ENCODE measurements around the gene TBX1. TPM values are rescaled to one million over a fixed set of nuclear protein-coding genes. Genes with fewer than 3 reads are reported as not detected.

Gene TBX1
- polyA plus RNA-seq, 3 donors from 2014 or later = 0.12 TPM; not detected in 2

- peak in 1 of 3 donors; percentile 24 for DNase-seq
- Mint-ChIP-seq H3K27ac (no peak overlapping the region), H3K27me3 (ENCODE audit: low read depth in 3 of 3) (peaks cover 21 to 25% (median 21%) of the 10 kb centered on the region in 3 donors)
Observed at GRCh38 chr22:19756288-19757128, 4.1 kb upstream of the TBX1 start.

GRCh38 chr22:19757140-19757984 lies 3.2 kb upstream of the TBX1 start:
- H3K27ac Mint-ChIP-seq = no peak overlapping the region
- peaks cover 0 to 7% (median 5%) of the 10 kb centered on the region in 3 donors for H3K36me3 Mint-ChIP-seq
- H3K9me3 Mint-ChIP-seq = peaks cover 0 to 2% (median 0%) of the 10 kb centered on the region in 6 donors
- peaks cover 24 to 28% (median 24%) of the 10 kb centered on the region in 3 donors for H3K27me3 Mint-ChIP-seq (ENCODE audit: low read depth in 3 of 3)
- peak overlapping the region; percentile 45 to 70 (median 58) for H3K4me3 Mint-ChIP-seq
- DNase-seq = no peak
- H3K4me1 Mint-ChIP-seq = peaks cover 18 to 19% of the 10 kb centered on the region in 2 donors

More at GRCh38 chr22:19756288-19757128, 4.1 kb upstream of the TBX1 start:
- Mint-ChIP-seq H3K4me3 (peak overlapping the region in 3 of 5 donors; percentile 36 to 52 (median 38)), H3K9me3 (peaks cover 0 to 2% (median 0%) of the 10 kb centered on the region in 6 donors), H3K36me3 (peaks cover 0 to 7% (median 5%) of the 10 kb centered on the region in 3 donors), H3K4me1 (peaks cover 17 to 18% of the 10 kb centered on the region in 2 donors)

- Mint-ChIP-seq H3K4me3 (peak overlapping the region; percentile 45 to 70 (median 58)), H3K9me3 (peaks cover 0 to 2% (median 0%) of the 10 kb centered on the region in 6 donors), H3K27ac (no peak overlapping the region), H3K27me3 (ENCODE audit: low read depth in 3 of 3) (peaks cover 22 to 28% (median 27%) of the 10 kb centered on the region in 3 donors), H3K36me3 (peaks cover 0 to 7% (median 5%) of the 10 kb centered on the region in 3 donors), H3K4me1 (peaks cover 18 to 19% of the 10 kb centered on the region in 2 donors)
- no peak for DNase-seq
Observed at GRCh38 chr22:19757985-19758895, 2.3 kb upstream of the TBX1 start.

GRCh38 chr22:19758896-19759426 lies 1.6 kb upstream of the TBX1 start:
- peaks cover 0 to 7% (median 5%) of the 10 kb centered on the region in 3 donors for H3K36me3 Mint-ChIP-seq
- H3K27ac Mint-ChIP-seq = no peak overlapping the region
- peaks cover 18 to 19% of the 10 kb centered on the region in 2 donors for H3K4me1 Mint-ChIP-seq
- H3K9me3 Mint-ChIP-seq = peaks cover 0 to 2% (median 0%) of the 10 kb centered on the region in 6 donors
- DNase-seq = no peak
- H3K4me3 Mint-ChIP-seq = no peak overlapping the region
- peaks cover 24 to 27% (median 27%) of the 10 kb centered on the region in 3 donors for H3K27me3 Mint-ChIP-seq (ENCODE audit: low read depth in 3 of 3)

- Mint-ChIP-seq H3K4me3 (peak overlapping the region; percentile 79 to 89 (median 82)), H3K4me1 (peaks cover 19% of the 10 kb centered on the region in 2 donors), H3K27me3 (ENCODE audit: low read depth in 3 of 3) (peaks cover 26 to 27% (median 26%) of the 10 kb centered on the region in 3 donors), H3K27ac (peak overlapping the region in 1 of 6 donors; percentile 30), H3K36me3 (peaks cover 0 to 7% (median 5%) of the 10 kb centered on the region in 3 donors), H3K9me3 (peaks cover 0 to 2% (median 0%) of the 10 kb centered on the region in 6 donors)
- no peak for DNase-seq
Observed at GRCh38 chr22:19759427-19760057, 1.0 kb upstream of the TBX1 start.

GRCh38 chr22:19760951-19761724 lies 560 bp downstream of the TBX1 start:
- peaks cover 0 to 2% (median 0%) of the 10 kb centered on the region in 6 donors for H3K9me3 Mint-ChIP-seq
- H3K4me3 Mint-ChIP-seq = peak overlapping the region; percentile 45 to 70 (median 65)
- no peak overlapping the region for H3K27ac Mint-ChIP-seq
- H3K36me3 Mint-ChIP-seq = peaks cover 0 to 7% (median 5%) of the 10 kb centered on the region in 3 donors
- DNase-seq = no peak
- H3K4me1 Mint-ChIP-seq = peaks cover 23 to 24% of the 10 kb centered on the region in 2 donors
- peaks cover 23 to 24% (median 24%) of the 10 kb centered on the region in 3 donors for H3K27me3 Mint-ChIP-seq (ENCODE audit: low read depth in 3 of 3)

- no peak overlapping the region for H3K27ac Mint-ChIP-seq
- peak overlapping the region; percentile 45 to 70 (median 65) for H3K4me3 Mint-ChIP-seq
Observed at GRCh38 chr22:19761725-19762567, 1.4 kb downstream of the TBX1 start.

GRCh38 chr22:19762568-19763457 lies 2.2 kb downstream of the TBX1 start:
- H3K36me3 Mint-ChIP-seq = peaks cover 0 to 7% (median 5%) of the 10 kb centered on the region in 3 donors
- peaks cover 0 to 2% (median 0%) of the 10 kb centered on the region in 6 donors for H3K9me3 Mint-ChIP-seq

More at GRCh38 chr22:19761725-19762567, 1.4 kb downstream of the TBX1 start:
- Mint-ChIP-seq H3K4me1 (peaks cover 22 to 23% of the 10 kb centered on the region in 2 donors), H3K27me3 (ENCODE audit: low read depth in 3 of 3) (peaks cover 21 to 24% (median 23%) of the 10 kb centered on the region in 3 donors), H3K36me3 (peaks cover 0 to 7% (median 5%) of the 10 kb centered on the region in 3 donors), H3K9me3 (peaks cover 0 to 2% (median 0%) of the 10 kb centered on the region in 6 donors)
- DNase-seq = no peak

GRCh38 chr22:19763458-19764298 lies 3.1 kb downstream of the TBX1 start:
- H3K27me3 Mint-ChIP-seq (ENCODE audit: low read depth in 3 of 3) = peaks cover 15 to 27% (median 23%) of the 10 kb centered on the region in 3 donors
- peaks cover 0 to 7% (median 5%) of the 10 kb centered on the region in 3 donors for H3K36me3 Mint-ChIP-seq
- no peak overlapping the region for H3K27ac Mint-ChIP-seq
- no peak for DNase-seq
- H3K4me3 Mint-ChIP-seq = peak overlapping the region in 1 of 5 donors; percentile 8
- H3K4me1 Mint-ChIP-seq = peaks cover 15 to 22% of the 10 kb centered on the region in 2 donors
- H3K9me3 Mint-ChIP-seq = peaks cover 0 to 2% (median 0%) of the 10 kb centered on the region in 6 donors

More at GRCh38 chr22:19762568-19763457, 2.2 kb downstream of the TBX1 start:
- H3K27me3 Mint-ChIP-seq (ENCODE audit: low read depth in 3 of 3) = peaks cover 18 to 25% (median 21%) of the 10 kb centered on the region in 3 donors
- DNase-seq = no peak
- no peak overlapping the region for H3K27ac Mint-ChIP-seq
- peaks cover 16 to 22% of the 10 kb centered on the region in 2 donors for H3K4me1 Mint-ChIP-seq
- H3K4me3 Mint-ChIP-seq = peak overlapping the region in 1 of 5 donors; percentile 25
